ENCODE data around the gene CADM2.

DNA sequence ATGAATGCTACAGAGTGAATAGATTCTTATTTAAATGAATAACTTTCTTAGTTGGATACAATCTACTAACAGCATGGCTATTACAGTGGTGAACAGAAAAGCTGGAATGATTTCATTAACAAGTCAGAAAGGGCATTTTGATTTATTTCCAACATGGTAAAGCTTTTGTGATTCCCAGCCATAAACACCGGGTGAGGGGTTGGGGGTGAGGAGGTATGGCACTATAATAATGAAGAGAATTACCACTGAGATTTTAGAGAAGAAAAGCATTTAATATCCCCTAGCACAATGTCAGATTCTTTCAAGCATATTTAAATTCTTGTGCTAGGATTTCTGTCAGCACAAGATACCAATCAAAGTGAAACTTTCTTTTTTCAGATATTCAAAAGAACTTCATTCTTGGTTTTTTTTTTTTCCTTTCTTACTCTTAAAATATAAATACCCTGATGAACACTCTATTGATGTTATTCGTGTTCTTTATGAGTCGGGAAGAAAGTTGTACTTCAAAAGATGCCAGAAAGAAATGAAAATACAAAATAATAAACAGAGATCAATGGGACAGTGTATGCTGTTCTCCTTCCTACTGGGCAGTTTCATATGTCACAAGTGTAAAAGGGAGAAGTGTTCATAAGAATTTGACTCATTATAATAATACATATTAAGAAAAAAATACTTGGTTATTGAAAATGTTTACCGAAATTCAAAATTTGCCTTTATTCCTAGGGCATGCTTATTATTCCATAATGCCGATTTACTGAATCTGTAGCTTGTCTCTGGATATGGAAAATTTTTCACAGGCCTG lies 522.8 kb downstream of the CADM2 start:
- TF ChIP-seq EZH2 (IDR thresholded peaks at IDR 0.05; ENCODE audit: insufficient read depth, poor library complexity, severe bottlenecking), result no peak
- TF ChIP-seq EZH2phosphoT487 (IDR thresholded peaks at IDR 0.05; ENCODE audit: insufficient read depth, low read depth), result no peak
